HepG2 (cell line): ENCODE measurements around the gene DCST2. TPM values are rescaled to one million over a fixed set of nuclear protein-coding genes. Genes with fewer than 3 reads are reported as not detected.
A peak's percentile ranks its signal among the peaks of the same experiment; 100 is the strongest.

Source experiments
- DZIP1 ChIP-seq: sonication (generic); formaldehyde crosslinking; IDR thresholded peaks from 2 replicates; pipeline ENCODE4 v1.5.0; 2020; ENCODE audit warnings: mild to moderate bottlenecking, missing genetic modification reagents
- GLI4 ChIP-seq: sonication (generic); formaldehyde crosslinking; IDR thresholded peaks from 2 replicates; pipeline ENCODE4 v1.5.1; 2020; ENCODE audit warnings: missing genetic modification reagents, mild to moderate bottlenecking, moderate library complexity, borderline replicate concordance
- HNRNPH1 ChIP-seq: fragments of 200-400 bp; formaldehyde crosslinking; optimal IDR thresholded peaks from 2 replicates; pipeline ENCODE3; 2017; ENCODE audit warnings: mild to moderate bottlenecking, low read depth, low read length
- NBN ChIP-seq: fragments of 450-650 bp; conservative IDR thresholded peaks from 2 replicates; pipeline ENCODE4 v1.6.1; 2017
- NONO ChIP-seq, 2 experiments: fragments of 450-650 bp in 1 of 2; sonication (generic) in 1 of 2; formaldehyde crosslinking in 1 of 2; IDR thresholded peaks in 1 of 2; conservative IDR thresholded peaks in 1 of 2; 2 replicates each; pipeline versions ENCODE4 v1.6.1 to v1.8.0; 2017 to 2022; ENCODE audit warnings: mild to moderate bottlenecking in 1 of 2, missing genetic modification reagents in 1 of 2, moderate library complexity in 1 of 2
- NR2F1 ChIP-seq, 2 experiments: fragments of 450-650 bp in 1 of 2; formaldehyde crosslinking in 1 of 2; IDR thresholded peaks; 2 replicates each; pipeline versions ENCODE4 v1.5.0 to v1.6.1; 2016 to 2020; ENCODE audit warnings: mild to moderate bottlenecking in 1 of 2, missing compliant biosample characterization in 1 of 2, missing genetic modification reagents in 1 of 2, moderate library complexity in 1 of 2
- ZBTB40 ChIP-seq, 2 experiments: fragments of 450-650 bp in 1 of 2; sonication (generic) in 1 of 2; formaldehyde crosslinking in 1 of 2; IDR thresholded peaks; 2 replicates each; pipeline versions ENCODE4 v1.6.1 to v1.8.0; 2016 to 2022; ENCODE audit warnings: antibody characterized with exemption in 1 of 2, mild to moderate bottlenecking in 1 of 2, missing genetic modification reagents in 1 of 2
- ZFX ChIP-seq: sonication (generic); formaldehyde crosslinking; IDR thresholded peaks from 2 replicates; pipeline ENCODE4 v1.4.0; 2020; ENCODE audit warnings: mild to moderate bottlenecking, low read depth, missing genetic modification reagents, moderate library complexity
- ZKSCAN1 ChIP-seq: fragments of 150-350 bp; IDR thresholded peaks from 2 replicates; pipeline ENCODE4 v1.6.1; 2014; ENCODE audit warnings: low read length
- ZMYM2 ChIP-seq: sonication (generic); formaldehyde crosslinking; IDR thresholded peaks from 2 replicates; pipeline ENCODE4 v1.8.0; 2022; ENCODE audit warnings: mild to moderate bottlenecking, missing genetic modification reagents
- ZNF207 ChIP-seq: fragments of 450-650 bp; IDR thresholded peaks from 2 replicates; pipeline ENCODE4 v1.6.1; 2016; ENCODE audit warnings: antibody characterized with exemption, borderline replicate concordance
- ZNF446 ChIP-seq: sonication (generic); formaldehyde crosslinking; IDR thresholded peaks from 2 replicates; pipeline ENCODE4 v1.5.0; 2020; ENCODE audit warnings: mild to moderate bottlenecking, missing genetic modification reagents
- ZNF770 ChIP-seq: sonication (generic); formaldehyde crosslinking; IDR thresholded peaks from 2 replicates; pipeline ENCODE4 v1.5.0; 2020; ENCODE audit warnings: mild to moderate bottlenecking, missing genetic modification reagents
- ZNF891 ChIP-seq: sonication (generic); formaldehyde crosslinking; IDR thresholded peaks from 2 replicates; pipeline ENCODE4 v1.5.0; 2020; ENCODE audit warnings: mild to moderate bottlenecking, missing genetic modification reagents
- polyA plus RNA-seq, 8 experiments: library from polyadenylated mRNA; depleted of rRNA in 3 of 8; stranded (reverse) in 7 of 8; unstranded in 1 of 8; fragments of >200 nt; fragmentation: Illumina TruSeq in 4 of 8; extraction: Trizol in 4 of 8; gene quantifications; 2 replicates each; pipeline versions ENCODE4 v1.2.1 to v1.2.3, GENCODE V29; 2011 to 2016; ENCODE audit warnings: low read depth in 4 of 8, missing spikeins in 1 of 8, mixed read lengths in 1 of 8; ENCODE audit not compliant: insufficient read depth in 1 of 8
- total RNA-seq, 5 experiments: library from RNA; depleted of rRNA; stranded (reverse); fragments of >200 nt; fragmentation: Illumina TruSeq; extraction: Trizol; gene quantifications; 2 replicates each; pipeline ENCODE4 v1.2.3, GENCODE V29; 2016; ENCODE audit warnings: low read depth in 1 of 5

Gene DCST2
- total and polyA plus RNA-seq, 2 of the 13 experiments (the other 11 are each of a cell fraction or from before 2014, with no cell fraction given), result 0.74 TPM; not detected in 1

- TF ChIP-seq ZBTB40 (IDR thresholded peaks at IDR 0.05), result no peak
- TF ChIP-seq ZBTB40 (CRISPR knock-in tag; IDR thresholded peaks at IDR 0.05), result no peak
- TF ChIP-seq DZIP1 (CRISPR knock-in tag), result no peak
- no peak for TF ChIP-seq ZNF891 (CRISPR knock-in tag)
- TF ChIP-seq GLI4 (CRISPR knock-in tag), result no peak
- TF ChIP-seq NONO (IDR thresholded peaks at IDR 0.05), result no peak
- no peak; the same call in 1 of the 2 replicates for TF ChIP-seq NONO (CRISPR knock-in tag; conservative IDR thresholded peaks at IDR 0.05)
- TF ChIP-seq NR2F1 (CRISPR knock-in tag; IDR thresholded peaks at IDR 0.05), result no peak
- no peak for TF ChIP-seq HNRNPH1
- no peak for TF ChIP-seq ZMYM2 (CRISPR knock-in tag)
- TF ChIP-seq ZNF207, result no peak
- TF ChIP-seq ZNF446 (CRISPR knock-in tag), result no peak
- no peak for TF ChIP-seq ZKSCAN1
- TF ChIP-seq NBN, result no peak
- TF ChIP-seq ZFX, result peak; percentile 69; the same call in 1 of the 2 replicates
- TF ChIP-seq ZNF770, result no peak
These were observed 37.4 kb upstream of the DCST2 start (continued) for GRCh38 chr1:155070721-155071569.
